K562 (cell line): ENCODE results near the gene RCN2. TPM values are rescaled to one million over a fixed set of nuclear protein-coding genes. Genes with fewer than 3 reads are reported as not detected.

ENCODE experiments used
- CHD2 ChIP-seq: IDR thresholded peaks from 2 replicates; pipeline ENCODE4 v1.6.1; 2011; ENCODE audit warnings: low read depth, low read length
- CTBP1 ChIP-seq: fragments of 450-650 bp; IDR thresholded peaks from 2 replicates; pipeline ENCODE4 v1.6.1; 2016; ENCODE audit warnings: borderline replicate concordance
- CXXC5 ChIP-seq: fragments of 250-450 bp; sonication (Bioruptor Pico); IDR thresholded peaks from 2 replicates; pipeline ENCODE4 v1.8.0; 2022; ENCODE audit warnings: inconsistent platforms, mild to moderate bottlenecking, moderate library complexity
- KDM1A ChIP-seq, 2 experiments: fragments of 450-650 bp; IDR thresholded peaks; 2 replicates each; pipeline ENCODE4 v1.6.1; 2016; ENCODE audit warnings: mild to moderate bottlenecking in 2 of 2
- KHSRP ChIP-seq: fragments of 450-650 bp; IDR thresholded peaks from 2 replicates; pipeline ENCODE4 v1.6.1; 2017
- NR2C2 ChIP-seq, 2 experiments: fragments of 200-800 bp in 1 of 2; sonication (Bioruptor generic) in 1 of 2; sonication (generic) in 1 of 2; formaldehyde crosslinking in 1 of 2; IDR thresholded peaks; 2 replicates each; pipeline versions ENCODE4 v1.6.1 to v1.8.0; 2016 to 2022; ENCODE audit warnings: mild to moderate bottlenecking in 1 of 2, missing compliant biosample characterization in 1 of 2, missing genetic modification characterization in 1 of 2, missing genetic modification reagents in 1 of 2
- NRF1 ChIP-seq, 2 experiments: fragments of 450-650 bp; IDR thresholded peaks in 1 of 2; conservative IDR thresholded peaks in 1 of 2; 2 replicates each; pipeline ENCODE4 v1.6.1; 2014; ENCODE audit warnings: mild to moderate bottlenecking in 2 of 2
- ZBTB7A ChIP-seq: IDR thresholded peaks from 2 replicates; pipeline ENCODE4 v1.6.1; 2011; ENCODE audit warnings: low read depth, mild to moderate bottlenecking, low read length, moderate library complexity, borderline replicate concordance; ENCODE audit not compliant: control insufficient read depth
- polyA plus RNA-seq, 8 experiments: library from polyadenylated mRNA; depleted of rRNA in 4 of 8; stranded (reverse) in 5 of 8; unstranded in 3 of 8; fragments of >200 nt; fragmentation: Nextera tagmentation in 2 of 8; fragmentation: Illumina TruSeq in 1 of 8; extraction: Ambion mirVana in 2 of 8; extraction: Trizol in 1 of 8; gene quantifications; 2 replicates each; pipeline versions ENCODE4 v1.2.1 to v1.2.3, GENCODE V29; 2011 to 2014; ENCODE audit warnings: inconsistent platforms in 1 of 8, missing spikeins in 1 of 8
- total RNA-seq, 7 experiments: library from RNA; depleted of rRNA in 6 of 7; stranded (reverse); fragments of >200 nt in 6 of 7; fragmentation: Illumina TruSeq in 2 of 7; extraction: Trizol in 2 of 7; gene quantifications; 2 replicates each; pipeline versions ENCODE4 v1.2.1 to v1.2.3, GENCODE V29; 2011 to 2021; ENCODE audit warnings: low replicate concordance in 1 of 7
- TF ChIP-seq, protein P1 (sequence below): fragments of 200-800 bp; sonication (Bioruptor generic); IDR thresholded peaks from 2 replicates; pipeline ENCODE4 v1.6.1; 2017; ENCODE audit warnings: missing genetic modification characterization, missing compliant biosample characterization
- TF ChIP-seq, protein P2 (sequence below), 3 experiments: IDR thresholded peaks in 2 of 3; conservative IDR thresholded peaks in 1 of 3; 2 replicates each; pipeline ENCODE4 v1.5.1; 2011 to 2012; ENCODE audit warnings: low read length in 3 of 3, mild to moderate bottlenecking in 3 of 3, control low read depth in 2 of 3, improper control_type of control experiment in 1 of 3, inconsistent platforms in 1 of 3, low read depth in 1 of 3, mixed read lengths in 1 of 3, moderate library complexity in 1 of 3; ENCODE audit not compliant: insufficient read depth in 2 of 3
- TF ChIP-seq, protein P3 (sequence below): sonication (generic); formaldehyde crosslinking; IDR thresholded peaks from 2 replicates; pipeline ENCODE4 v1.8.0; 2022; ENCODE audit warnings: missing genetic modification reagents, mild to moderate bottlenecking, moderate library complexity, borderline replicate concordance
- TF ChIP-seq, protein P4 (sequence below), 2 experiments: fragments of 450-650 bp; formaldehyde crosslinking in 1 of 2; IDR thresholded peaks; 2 replicates each; pipeline versions ENCODE4 v1.4.0 to v1.6.1; 2014 to 2020; ENCODE audit warnings: mild to moderate bottlenecking in 2 of 2, borderline replicate concordance in 1 of 2, low read depth in 1 of 2

Gene RCN2
- total and polyA plus RNA-seq, 9 of the 15 experiments (the other 6 are each of a cell fraction or from before 2014, with no cell fraction given) = 20.9 to 63.6 (median 52.8) TPM

DNA sequence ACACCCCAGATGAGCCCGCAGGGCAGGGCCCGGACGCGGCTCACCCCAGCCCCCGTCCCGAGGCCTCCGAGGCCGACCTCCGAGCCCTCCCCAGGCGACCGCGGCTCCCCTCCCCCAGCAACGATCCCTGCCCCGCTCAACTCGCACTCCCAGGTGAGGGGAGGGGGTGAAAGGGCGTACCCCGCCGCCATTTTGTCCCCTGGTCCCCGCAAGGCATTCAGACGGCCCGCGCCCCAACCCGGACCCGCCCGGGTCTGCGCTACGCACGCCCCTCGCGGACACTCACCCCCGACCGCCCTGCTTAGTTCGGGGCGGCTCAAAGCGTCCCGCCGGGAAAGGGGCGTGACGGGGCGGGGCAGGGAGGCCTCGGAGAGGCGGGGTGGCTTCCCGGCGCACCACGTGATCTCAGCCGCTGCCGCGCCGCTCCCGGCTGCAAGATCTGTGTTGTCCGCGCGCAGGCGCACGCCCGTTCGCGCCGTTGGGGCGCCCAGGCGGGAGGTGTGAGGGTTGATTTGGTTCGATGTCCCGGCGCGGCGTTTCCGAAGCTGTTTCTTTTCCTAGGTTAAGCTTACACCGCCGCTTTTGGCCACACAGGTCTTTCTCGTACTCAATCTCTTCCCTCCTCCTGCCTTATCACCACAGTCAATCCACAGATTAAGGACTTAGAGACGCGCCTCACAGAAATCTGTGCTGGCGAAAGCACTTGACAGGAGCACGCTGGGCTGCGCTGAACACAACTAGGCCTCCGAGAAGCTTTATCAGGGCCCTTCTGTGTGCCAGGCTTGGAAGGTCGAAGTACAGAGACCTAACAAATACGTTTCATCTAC lies 26.3 kb upstream of the RCN2 start, which contains the start of gene SCAPER (continued):
- TF ChIP-seq, protein P1, sequence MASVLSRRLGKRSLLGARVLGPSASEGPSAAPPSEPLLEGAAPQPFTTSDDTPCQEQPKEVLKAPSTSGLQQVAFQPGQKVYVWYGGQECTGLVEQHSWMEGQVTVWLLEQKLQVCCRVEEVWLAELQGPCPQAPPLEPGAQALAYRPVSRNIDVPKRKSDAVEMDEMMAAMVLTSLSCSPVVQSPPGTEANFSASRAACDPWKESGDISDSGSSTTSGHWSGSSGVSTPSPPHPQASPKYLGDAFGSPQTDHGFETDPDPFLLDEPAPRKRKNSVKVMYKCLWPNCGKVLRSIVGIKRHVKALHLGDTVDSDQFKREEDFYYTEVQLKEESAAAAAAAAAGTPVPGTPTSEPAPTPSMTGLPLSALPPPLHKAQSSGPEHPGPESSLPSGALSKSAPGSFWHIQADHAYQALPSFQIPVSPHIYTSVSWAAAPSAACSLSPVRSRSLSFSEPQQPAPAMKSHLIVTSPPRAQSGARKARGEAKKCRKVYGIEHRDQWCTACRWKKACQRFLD (CRISPR knock-in tag) = 0 out of 2 replicates have a peak, but pooled peaks have one; percentile 68
- TF ChIP-seq CXXC5 (CRISPR knock-in tag) (peak; percentile 88), KDM1A (IDR thresholded peaks at IDR 0.05) (peak; percentile 96 to 98), NRF1 (conservative IDR thresholded peaks at IDR 0.05 in 1 of 2, IDR thresholded peaks at IDR 0.05 in 1 of 2) (peak; percentile 98), ZBTB7A (peak; percentile 82), NR2C2 (CRISPR knock-in tag; IDR thresholded peaks at IDR 0.05) (no peak), NR2C2 (tag; IDR thresholded peaks at IDR 0.05) (peak; percentile 76), CTBP1 (peak; percentile 75; the same call in 1 of the 2 replicates), CHD2 (0 out of 2 replicates have a peak, but pooled peaks have one; percentile 15), KHSRP (no peak)
- TF ChIP-seq, protein P2, sequence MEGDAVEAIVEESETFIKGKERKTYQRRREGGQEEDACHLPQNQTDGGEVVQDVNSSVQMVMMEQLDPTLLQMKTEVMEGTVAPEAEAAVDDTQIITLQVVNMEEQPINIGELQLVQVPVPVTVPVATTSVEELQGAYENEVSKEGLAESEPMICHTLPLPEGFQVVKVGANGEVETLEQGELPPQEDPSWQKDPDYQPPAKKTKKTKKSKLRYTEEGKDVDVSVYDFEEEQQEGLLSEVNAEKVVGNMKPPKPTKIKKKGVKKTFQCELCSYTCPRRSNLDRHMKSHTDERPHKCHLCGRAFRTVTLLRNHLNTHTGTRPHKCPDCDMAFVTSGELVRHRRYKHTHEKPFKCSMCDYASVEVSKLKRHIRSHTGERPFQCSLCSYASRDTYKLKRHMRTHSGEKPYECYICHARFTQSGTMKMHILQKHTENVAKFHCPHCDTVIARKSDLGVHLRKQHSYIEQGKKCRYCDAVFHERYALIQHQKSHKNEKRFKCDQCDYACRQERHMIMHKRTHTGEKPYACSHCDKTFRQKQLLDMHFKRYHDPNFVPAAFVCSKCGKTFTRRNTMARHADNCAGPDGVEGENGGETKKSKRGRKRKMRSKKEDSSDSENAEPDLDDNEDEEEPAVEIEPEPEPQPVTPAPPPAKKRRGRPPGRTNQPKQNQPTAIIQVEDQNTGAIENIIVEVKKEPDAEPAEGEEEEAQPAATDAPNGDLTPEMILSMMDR (IDR thresholded peaks at IDR 0.05 in 2 of 3, conservative IDR thresholded peaks at IDR 0.05 in 1 of 3; ENCODE audit: insufficient read depth in 2 of 3, low read depth in 1 of 3, low read length in 3 of 3) = 0 out of 6 replicates have a peak, but pooled peaks of 1 of the 3 experiments have one; percentile 0
- TF ChIP-seq, protein P3, sequence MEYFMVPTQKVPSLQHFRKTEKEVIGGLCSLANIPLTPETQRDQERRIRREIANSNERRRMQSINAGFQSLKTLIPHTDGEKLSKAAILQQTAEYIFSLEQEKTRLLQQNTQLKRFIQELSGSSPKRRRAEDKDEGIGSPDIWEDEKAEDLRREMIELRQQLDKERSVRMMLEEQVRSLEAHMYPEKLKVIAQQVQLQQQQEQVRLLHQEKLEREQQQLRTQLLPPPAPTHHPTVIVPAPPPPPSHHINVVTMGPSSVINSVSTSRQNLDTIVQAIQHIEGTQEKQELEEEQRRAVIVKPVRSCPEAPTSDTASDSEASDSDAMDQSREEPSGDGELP = peak; percentile 81
- TF ChIP-seq, protein P4, sequence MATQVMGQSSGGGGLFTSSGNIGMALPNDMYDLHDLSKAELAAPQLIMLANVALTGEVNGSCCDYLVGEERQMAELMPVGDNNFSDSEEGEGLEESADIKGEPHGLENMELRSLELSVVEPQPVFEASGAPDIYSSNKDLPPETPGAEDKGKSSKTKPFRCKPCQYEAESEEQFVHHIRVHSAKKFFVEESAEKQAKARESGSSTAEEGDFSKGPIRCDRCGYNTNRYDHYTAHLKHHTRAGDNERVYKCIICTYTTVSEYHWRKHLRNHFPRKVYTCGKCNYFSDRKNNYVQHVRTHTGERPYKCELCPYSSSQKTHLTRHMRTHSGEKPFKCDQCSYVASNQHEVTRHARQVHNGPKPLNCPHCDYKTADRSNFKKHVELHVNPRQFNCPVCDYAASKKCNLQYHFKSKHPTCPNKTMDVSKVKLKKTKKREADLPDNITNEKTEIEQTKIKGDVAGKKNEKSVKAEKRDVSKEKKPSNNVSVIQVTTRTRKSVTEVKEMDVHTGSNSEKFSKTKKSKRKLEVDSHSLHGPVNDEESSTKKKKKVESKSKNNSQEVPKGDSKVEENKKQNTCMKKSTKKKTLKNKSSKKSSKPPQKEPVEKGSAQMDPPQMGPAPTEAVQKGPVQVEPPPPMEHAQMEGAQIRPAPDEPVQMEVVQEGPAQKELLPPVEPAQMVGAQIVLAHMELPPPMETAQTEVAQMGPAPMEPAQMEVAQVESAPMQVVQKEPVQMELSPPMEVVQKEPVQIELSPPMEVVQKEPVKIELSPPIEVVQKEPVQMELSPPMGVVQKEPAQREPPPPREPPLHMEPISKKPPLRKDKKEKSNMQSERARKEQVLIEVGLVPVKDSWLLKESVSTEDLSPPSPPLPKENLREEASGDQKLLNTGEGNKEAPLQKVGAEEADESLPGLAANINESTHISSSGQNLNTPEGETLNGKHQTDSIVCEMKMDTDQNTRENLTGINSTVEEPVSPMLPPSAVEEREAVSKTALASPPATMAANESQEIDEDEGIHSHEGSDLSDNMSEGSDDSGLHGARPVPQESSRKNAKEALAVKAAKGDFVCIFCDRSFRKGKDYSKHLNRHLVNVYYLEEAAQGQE (IDR thresholded peaks at IDR 0.05; ENCODE audit: borderline replicate concordance) = peak; percentile 76
- TF ChIP-seq, protein P4 (CRISPR knock-in tag; IDR thresholded peaks at IDR 0.05; ENCODE audit: low read depth) = no peak
